Suppressor macrophage (primary cell): Measurements from ENCODE around the gene DSCAML1.

Experiments used
- DNase-seq, 4 experiments: peaks; one replicate each; pipeline ENCODE4 v3.0.0-alpha.2; 2020 to 2022

The DSCAML1 gene

GRCh38 chr11:117546431-117547194, 250.4 kb downstream of the DSCAML1 start:
- DNase-seq, result no peak

GRCh38 chr11:117545706-117546105, 251.3 kb downstream of the DSCAML1 start:
- no peak for DNase-seq

GRCh38 chr11:117544130-117544800, 252.8 kb downstream of the DSCAML1 start:
- no peak for DNase-seq

- no peak for DNase-seq
Observed at GRCh38 chr11:117541211-117541610, 255.8 kb downstream of the DSCAML1 start.

- DNase-seq, result no peak
Observed at GRCh38 chr11:117538263-117539135, 258.5 kb downstream of the DSCAML1 start.

- no peak for DNase-seq
Observed at GRCh38 chr11:117535850-117536411, 261.1 kb downstream of the DSCAML1 start.

GRCh38 chr11:117535201-117535849, 261.7 kb downstream of the DSCAML1 start:
- peak; percentile 36 to 75 (median 66) for DNase-seq

- DNase-seq, result no peak
Observed at GRCh38 chr11:117532568-117532967, 264.4 kb downstream of the DSCAML1 start.

- DNase-seq, result no peak
Observed at GRCh38 chr11:117529816-117530215, 267.2 kb downstream of the DSCAML1 start.

- no peak for DNase-seq
Observed at GRCh38 chr11:117528097-117528721, 268.8 kb downstream of the DSCAML1 start.

GRCh38 chr11:117527271-117527670, 269.7 kb downstream of the DSCAML1 start:
- DNase-seq, result no peak

- no peak for DNase-seq
Observed at GRCh38 chr11:117525866-117526542, 271.0 kb downstream of the DSCAML1 start.

GRCh38 chr11:117524468-117525183, 272.4 kb downstream of the DSCAML1 start:
- no peak for DNase-seq

- DNase-seq, result no peak
Observed at GRCh38 chr11:117523680-117524079, 273.3 kb downstream of the DSCAML1 start.

GRCh38 chr11:117521974-117522373, 275.0 kb downstream of the DSCAML1 start:
- no peak for DNase-seq

- DNase-seq, result no peak
Observed at GRCh38 chr11:117520966-117521365, 276.1 kb downstream of the DSCAML1 start.

- no peak for DNase-seq
Observed at GRCh38 chr11:117520201-117520600, 276.8 kb downstream of the DSCAML1 start.

GRCh38 chr11:117519590-117519989, 277.4 kb downstream of the DSCAML1 start:
- DNase-seq, result no peak

- peak in 3 of 4 experiments; percentile 3 to 43 (median 13) for DNase-seq
Observed at GRCh38 chr11:117519170-117519569, 277.8 kb downstream of the DSCAML1 start.

GRCh38 chr11:117518455-117518854, 278.6 kb downstream of the DSCAML1 start:
- no peak for DNase-seq
